Lower lobe of right lung (tissue), 2 donors: ENCODE results near the gene HSD3B7. TPM values are rescaled to one million over a fixed set of nuclear protein-coding genes. Genes with fewer than 3 reads are reported as not detected.
"Not testable (repeated sequence)": the region's sequence is repeated elsewhere in the genome, so short reads cannot be mapped to it uniquely, and the experiment has no call there.

Source experiments
- ATAC-seq, 2 donors: fragments of 200-7000 bp; cut with Tn5 transposase; one replicate each; pipeline ENCODE4 v1.9.1; 2020 to 2022; ENCODE audit warnings: mild to moderate bottlenecking in 2 of 2, moderate library complexity in 2 of 2
- DNase-seq: peaks from one replicate; pipeline ENCODE4 v3.0.0-alpha.2; 2020
- H3K27ac ChIP-seq: fragments of 200-600 bp; one replicate; pipeline ENCODE4 v1.8.0; 2022
- H3K27me3 ChIP-seq: fragments of 200-600 bp; one replicate; pipeline ENCODE4 v1.8.0; 2022; ENCODE audit warnings: low read depth
- H3K36me3 ChIP-seq: fragments of 200-600 bp; one replicate; pipeline ENCODE4 v1.8.0; 2022; ENCODE audit warnings: mild to moderate bottlenecking
- H3K4me1 ChIP-seq: fragments of 200-600 bp; one replicate; pipeline ENCODE4 v1.8.0; 2022
- H3K4me3 ChIP-seq: fragments of 200-600 bp; one replicate; pipeline ENCODE4 v1.8.0; 2022; ENCODE audit warnings: mild to moderate bottlenecking
- H3K9me3 ChIP-seq: fragments of 200-600 bp; one replicate; pipeline ENCODE4 v1.8.0; 2022
- intact Hi-C: fragments of 100-400 bp; cut with DNase I; formaldehyde crosslinking; loops from one replicate; pipeline ENCODE4 v1.11.0; 2022
- long read RNA-seq: library from polyadenylated mRNA; unstranded; transcript quantifications from one replicate; pipeline ENCODE4 v2.0.0, GENCODE V29; 2021
- total RNA-seq: library from RNA; stranded (reverse); fragmentation: NEBNext Ultra II Directional; extraction: Animal tissue kit (Norgen Biotek cat#: 25700); gene quantifications from one replicate; pipeline ENCODE4 v1.2.1, GENCODE V29; 2021
- TF ChIP-seq, protein P1 (sequence below): fragments of 200-600 bp; IDR thresholded peaks from one replicate; pipeline ENCODE4 v1.8.0; 2022; ENCODE audit warnings: antibody characterized with exemption, mild to moderate bottlenecking
- donor health status: DM: no; HTN: yes; CAD: no; lungs with severe emphysema.

Gene HSD3B7
- total RNA-seq: 23.6 TPM
- long read RNA-seq, transcript HSD3B7-202 (7 exons, 2,172 nt): major isoform, 27 of 47 reads
- long read RNA-seq, partial matches to known transcripts: 12 of 47 reads
- long read RNA-seq, other reads (novel, unspliced or antisense): 8 of 47 reads

DNA sequence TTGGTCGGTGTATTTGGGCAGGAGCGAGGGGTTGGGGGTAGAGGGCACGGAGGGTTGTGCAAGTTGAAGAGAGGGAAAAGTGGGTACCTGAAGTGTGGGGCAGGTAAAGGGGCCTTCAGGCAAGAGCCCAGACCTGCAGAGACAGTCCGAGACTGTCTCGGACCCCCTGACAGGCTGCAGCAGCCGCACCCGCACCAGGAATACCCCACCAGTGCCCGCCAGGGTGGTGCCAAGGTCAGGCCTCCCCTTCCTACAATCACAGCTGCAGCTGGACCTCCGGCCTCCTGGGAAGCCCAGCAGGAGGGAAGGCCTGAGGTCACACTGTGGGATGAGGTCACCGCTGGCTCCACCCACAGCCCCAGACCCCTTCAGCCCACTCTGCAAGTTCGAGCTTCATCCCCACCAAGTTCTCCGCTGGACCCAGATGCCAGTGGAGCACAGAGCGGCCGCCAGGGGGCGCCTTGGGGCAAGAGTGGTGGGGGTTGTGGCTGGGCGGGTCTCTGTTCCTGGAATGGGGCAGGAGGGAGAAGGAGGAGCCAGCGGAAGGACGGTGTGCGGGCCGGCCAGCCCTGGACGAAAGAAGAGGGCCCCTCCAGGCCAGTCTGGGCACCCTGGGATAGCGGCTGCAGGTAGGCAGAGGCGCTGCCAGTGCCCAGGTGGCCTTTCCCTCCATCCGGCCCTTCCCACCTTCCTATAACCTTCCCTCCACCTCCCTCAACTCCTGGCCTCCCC is at the start of gene HSD3B7:
Gene HSD3B7, plus strand, starts transcription at position 539 of the 732 bp plus-strand sequence. CDS start 452 bp downstream, outside the sequence.
- Histone ChIP-seq H3K27me3 (no peaks in the 10 kb centered on the region), H3K9me3 (no peaks in the 10 kb centered on the region), H3K4me1 (peaks cover 13% of the 10 kb centered on the region), H3K36me3 (peaks cover 44% of the 10 kb centered on the region), H3K4me3 (peak within 1 kb of the TSS; percentile 58), H3K27ac (peak within 1 kb of the TSS; percentile 71)
- TF ChIP-seq, protein P1, sequence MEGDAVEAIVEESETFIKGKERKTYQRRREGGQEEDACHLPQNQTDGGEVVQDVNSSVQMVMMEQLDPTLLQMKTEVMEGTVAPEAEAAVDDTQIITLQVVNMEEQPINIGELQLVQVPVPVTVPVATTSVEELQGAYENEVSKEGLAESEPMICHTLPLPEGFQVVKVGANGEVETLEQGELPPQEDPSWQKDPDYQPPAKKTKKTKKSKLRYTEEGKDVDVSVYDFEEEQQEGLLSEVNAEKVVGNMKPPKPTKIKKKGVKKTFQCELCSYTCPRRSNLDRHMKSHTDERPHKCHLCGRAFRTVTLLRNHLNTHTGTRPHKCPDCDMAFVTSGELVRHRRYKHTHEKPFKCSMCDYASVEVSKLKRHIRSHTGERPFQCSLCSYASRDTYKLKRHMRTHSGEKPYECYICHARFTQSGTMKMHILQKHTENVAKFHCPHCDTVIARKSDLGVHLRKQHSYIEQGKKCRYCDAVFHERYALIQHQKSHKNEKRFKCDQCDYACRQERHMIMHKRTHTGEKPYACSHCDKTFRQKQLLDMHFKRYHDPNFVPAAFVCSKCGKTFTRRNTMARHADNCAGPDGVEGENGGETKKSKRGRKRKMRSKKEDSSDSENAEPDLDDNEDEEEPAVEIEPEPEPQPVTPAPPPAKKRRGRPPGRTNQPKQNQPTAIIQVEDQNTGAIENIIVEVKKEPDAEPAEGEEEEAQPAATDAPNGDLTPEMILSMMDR: peak; percentile 97
- DNase-seq (peak; percentile 92), ATAC-seq (peak; percentile 94 to 95)
- intact Hi-C loops: no loop called here

DNA sequence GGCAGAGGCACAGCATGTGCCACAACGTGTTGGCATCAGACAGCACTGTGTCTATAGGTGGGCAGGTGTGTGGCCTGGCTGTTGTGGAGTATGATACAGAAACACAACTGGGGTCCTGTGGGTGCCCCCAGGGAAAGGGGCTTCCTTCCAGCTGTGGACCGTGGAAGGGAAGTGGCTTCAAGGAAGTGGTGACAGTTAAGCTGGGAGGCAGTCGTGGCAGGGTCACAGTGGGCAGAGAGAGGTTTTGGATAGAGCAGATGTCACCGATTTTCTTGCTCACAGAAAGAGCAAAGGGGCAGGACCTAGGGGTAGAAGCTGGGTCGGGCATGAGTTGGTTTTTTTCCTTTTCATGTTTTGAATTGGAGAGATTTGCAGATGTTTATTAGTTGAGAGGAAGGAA is 47.3 kb upstream of the HSD3B7 start:
- H3K4me3 ChIP-seq: no peak overlapping the region
- H3K36me3 ChIP-seq: peaks cover 21% of the 10 kb centered on the region
- H3K27me3 ChIP-seq: no peaks in the 10 kb centered on the region
- DNase-seq: no peak
- H3K4me1 ChIP-seq: peaks cover 12% of the 10 kb centered on the region
- H3K9me3 ChIP-seq: no peaks in the 10 kb centered on the region
- ATAC-seq: no peak
- H3K27ac ChIP-seq: no peak overlapping the region
- intact Hi-C loops: no loop called here
- TF ChIP-seq, protein P1: no peak

DNA sequence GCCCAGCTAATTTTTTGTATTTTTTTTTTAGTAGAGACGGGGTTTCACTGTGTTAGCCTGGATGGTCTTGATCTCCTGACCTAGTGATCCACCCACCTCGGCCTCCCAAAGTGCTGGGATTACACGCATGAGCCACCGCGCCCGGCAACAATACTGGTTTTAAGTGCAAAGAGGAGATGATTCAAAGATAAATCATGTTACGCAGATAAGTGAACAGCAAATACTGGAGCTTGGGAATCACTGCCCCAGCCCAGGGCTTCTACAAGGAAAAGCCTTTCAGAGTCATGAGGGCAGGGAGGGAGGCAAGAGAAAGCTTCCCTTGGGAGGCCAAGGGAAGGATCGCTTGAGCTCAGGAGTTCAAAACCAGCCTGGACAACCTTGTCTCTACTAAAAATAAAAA is 45.4 kb upstream of the HSD3B7 start:
- H3K4me3 ChIP-seq, intact Hi-C loops, H3K27me3 ChIP-seq, DNase-seq, H3K27ac ChIP-seq, H3K9me3 ChIP-seq, ATAC-seq: not testable (repeated sequence)
- H3K36me3 ChIP-seq: peaks cover 25% of the 10 kb centered on the region
- peaks cover 12% of the 10 kb centered on the region for H3K4me1 ChIP-seq

DNA sequence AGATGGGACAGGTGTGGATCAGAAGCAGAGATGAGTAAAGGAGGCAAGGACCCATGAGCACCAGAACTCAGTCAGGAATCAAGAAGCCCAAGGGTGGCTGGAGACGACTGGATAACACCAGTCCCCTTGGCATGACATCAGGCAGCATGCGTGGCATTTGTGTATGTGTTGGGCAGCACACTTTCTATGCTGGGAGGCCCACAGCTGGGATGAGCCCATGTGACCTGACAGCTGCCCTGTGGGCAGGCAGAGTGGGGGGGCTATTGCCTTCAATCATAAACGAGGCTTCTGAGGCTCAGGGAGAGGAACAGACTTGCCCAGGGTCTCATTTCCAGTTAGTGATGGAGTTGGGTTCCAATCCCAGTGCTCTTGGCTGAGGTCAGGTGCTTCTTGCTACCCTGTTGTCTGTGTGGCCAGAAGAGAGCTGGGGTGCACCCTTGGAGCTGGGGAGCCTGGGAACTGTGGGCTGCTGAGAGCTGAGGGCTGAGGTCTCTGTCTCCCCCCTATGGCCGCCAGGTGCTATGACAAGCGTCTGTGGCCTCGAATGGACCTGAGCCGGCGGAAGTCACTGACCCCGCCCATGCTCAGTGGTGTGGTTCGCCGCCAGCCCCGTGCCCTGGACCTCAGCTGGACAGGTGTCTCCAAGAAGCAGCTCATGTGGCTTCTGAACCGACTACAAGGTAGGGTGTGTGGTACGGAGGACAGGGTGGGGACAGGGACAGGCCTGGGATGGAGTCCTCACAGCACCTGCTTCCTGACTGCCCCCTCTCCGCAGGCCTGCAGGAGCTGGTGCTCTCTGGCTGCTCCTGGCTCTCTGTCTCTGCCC is 43.2 kb upstream of the HSD3B7 start:
- Histone ChIP-seq H3K27ac (no peak overlapping the region), H3K27me3 (no peaks in the 10 kb centered on the region), H3K36me3 (peaks cover 28% of the 10 kb centered on the region), H3K4me1 (peaks cover 12% of the 10 kb centered on the region), H3K4me3 (no peak overlapping the region), H3K9me3 (no peaks in the 10 kb centered on the region)
- TF ChIP-seq, protein P1: peak; percentile 87
- peak; percentile 90 for DNase-seq
- peak; percentile 96 to 97 for ATAC-seq
- intact Hi-C loops: no loop called here

DNA sequence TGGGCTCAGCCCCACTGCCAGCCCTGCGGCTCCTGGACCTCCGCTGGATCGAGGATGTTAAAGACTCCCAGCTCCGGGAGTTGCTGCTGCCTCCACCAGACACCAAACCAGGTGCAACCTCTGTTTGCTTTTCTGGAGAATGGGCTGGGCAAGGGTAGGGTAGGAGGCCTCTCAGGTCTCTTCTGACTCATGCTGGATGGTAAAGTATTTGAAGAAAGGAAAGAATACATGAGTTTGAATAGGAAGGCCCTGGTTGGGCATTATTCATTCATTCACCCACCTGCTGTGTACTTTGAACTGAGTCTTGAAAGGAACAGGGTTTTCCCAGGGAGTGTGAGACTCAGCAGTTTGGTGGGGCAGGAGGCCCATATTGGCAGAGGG is 42.6 kb upstream of the HSD3B7 start:
- Histone ChIP-seq H3K4me3 (no peak overlapping the region), H3K4me1 (peaks cover 12% of the 10 kb centered on the region), H3K27ac (no peak overlapping the region), H3K36me3 (peaks cover 26% of the 10 kb centered on the region), H3K9me3 (no peaks in the 10 kb centered on the region), H3K27me3 (no peaks in the 10 kb centered on the region)
- intact Hi-C loops: no loop called here
- no peak for DNase-seq
- TF ChIP-seq, protein P1: no peak
- no peak for ATAC-seq
